ENCODE results near the gene SLC16A13.

Gene SLC16A13

GRCh38 chr17:7043182-7043496, 7.3 kb downstream of the SLC16A13 start:
- TF ChIP-seq CTCF (IDR thresholded peaks at IDR 0.05): no peak

GRCh38 chr17:7043497-7044198, 7.8 kb downstream of the SLC16A13 start, which contains the start of gene SLC16A11:
Gene SLC16A11, minus strand, starts transcription at chr17:7044092. Its CDS starts 579 bp downstream, at chr17:7043513.
- no peak for TF ChIP-seq CTCF (IDR thresholded peaks at IDR 0.05)

GRCh38 chr17:7045492-7046126, 9.8 kb downstream of the SLC16A13 start:
- peak; percentile 91 for TF ChIP-seq CTCF (IDR thresholded peaks at IDR 0.05)

GRCh38 chr17:7046127-7046724, 10.4 kb downstream of the SLC16A13 start:
- peak; percentile 7; the same call in 1 of the 2 replicates for TF ChIP-seq CTCF (IDR thresholded peaks at IDR 0.05)

- no peak for TF ChIP-seq CTCF (IDR thresholded peaks at IDR 0.05)
Measured at GRCh38 chr17:7047566-7047965, 11.8 kb downstream of the SLC16A13 start.

GRCh38 chr17:7048968-7049367, 13.2 kb downstream of the SLC16A13 start:
- TF ChIP-seq CTCF (IDR thresholded peaks at IDR 0.05): no peak

GRCh38 chr17:7056386-7056785, 20.6 kb downstream of the SLC16A13 start:
- TF ChIP-seq CTCF (IDR thresholded peaks at IDR 0.05): no peak

Data from LNCAP (cell line).